Measurements from ENCODE around the gene PDZD2. TPM values are rescaled to one million over a fixed set of nuclear protein-coding genes. Genes with fewer than 3 reads are reported as not detected.

PDZD2 gene
- total and polyA plus RNA-seq, 2 experiments from 2014 or later, result 8.3 to 16.9 TPM

GRCh38 chr5:32058997-32059396, 420.1 kb downstream of the PDZD2 start:
- H3K4me1 ChIP-seq (ENCODE audit: insufficient read depth), result no peaks in the 10 kb centered on the region
- Mint-ChIP-seq H3K4me1 (no peaks in the 10 kb centered on the region), H3K27me3 (ENCODE audit: insufficient read depth, low read depth, poor library complexity) (peaks cover 5% of the 10 kb centered on the region), H3K27ac (no peak overlapping the region), H3K9me3 (no peaks in the 10 kb centered on the region), H3K36me3 (ENCODE audit: low read depth) (peaks cover 4% of the 10 kb centered on the region; the same call in 2 of the 3 replicates), H3K4me3 (no peak overlapping the region)
- no peak overlapping the region for H3K4me2 ChIP-seq
- H2AFZ ChIP-seq, result no peak overlapping the region
- H4K20me1 ChIP-seq (replicated peaks; ENCODE audit: insufficient read depth), result no peaks in the 10 kb centered on the region
- H3K27me3 ChIP-seq (ENCODE audit: insufficient read depth), result no peaks in the 10 kb centered on the region
- DNase-seq (ENCODE audit: low spot score) (no peak), ATAC-seq (no peak)
- H3F3A ChIP-seq (replicated peaks; ENCODE audit: low read depth), result no peaks in the 10 kb centered on the region
- no peak overlapping the region for H3K4me3 ChIP-seq
- TF ChIP-seq ZNF114 (CRISPR knock-in tag; IDR thresholded peaks at IDR 0.05) (no peak), CREB1 (CRISPR knock-in tag; IDR thresholded peaks at IDR 0.05; ENCODE audit: low read depth) (no peak), ETS1 (IDR thresholded peaks at IDR 0.05) (no peak), STAT1 (IDR thresholded peaks at IDR 0.05; ENCODE audit: unreplicated experiment) (no peak), EZH2 (IDR thresholded peaks at IDR 0.05; ENCODE audit: low read depth, unreplicated experiment) (no peak), POLR2AphosphoS5 (IDR thresholded peaks at IDR 0.05; ENCODE audit: low read depth) (no peak), JUNB (IDR thresholded peaks at IDR 0.05; ENCODE audit: unreplicated experiment) (no peak), CTCF (conservative IDR thresholded peaks at IDR 0.05; ENCODE audit: low read depth in 2 of 2) (no peak), NANOG (IDR thresholded peaks at IDR 0.05; ENCODE audit: borderline replicate concordance) (no peak), ZNF462 (CRISPR knock-in tag; IDR thresholded peaks at IDR 0.05) (no peak), EZH2phosphoT487 (IDR thresholded peaks at IDR 0.05; ENCODE audit: unreplicated experiment) (no peak), ZNF331 (CRISPR knock-in tag; IDR thresholded peaks at IDR 0.05; ENCODE audit: low read depth) (no peak)
- TF ChIP-seq, protein P1, sequence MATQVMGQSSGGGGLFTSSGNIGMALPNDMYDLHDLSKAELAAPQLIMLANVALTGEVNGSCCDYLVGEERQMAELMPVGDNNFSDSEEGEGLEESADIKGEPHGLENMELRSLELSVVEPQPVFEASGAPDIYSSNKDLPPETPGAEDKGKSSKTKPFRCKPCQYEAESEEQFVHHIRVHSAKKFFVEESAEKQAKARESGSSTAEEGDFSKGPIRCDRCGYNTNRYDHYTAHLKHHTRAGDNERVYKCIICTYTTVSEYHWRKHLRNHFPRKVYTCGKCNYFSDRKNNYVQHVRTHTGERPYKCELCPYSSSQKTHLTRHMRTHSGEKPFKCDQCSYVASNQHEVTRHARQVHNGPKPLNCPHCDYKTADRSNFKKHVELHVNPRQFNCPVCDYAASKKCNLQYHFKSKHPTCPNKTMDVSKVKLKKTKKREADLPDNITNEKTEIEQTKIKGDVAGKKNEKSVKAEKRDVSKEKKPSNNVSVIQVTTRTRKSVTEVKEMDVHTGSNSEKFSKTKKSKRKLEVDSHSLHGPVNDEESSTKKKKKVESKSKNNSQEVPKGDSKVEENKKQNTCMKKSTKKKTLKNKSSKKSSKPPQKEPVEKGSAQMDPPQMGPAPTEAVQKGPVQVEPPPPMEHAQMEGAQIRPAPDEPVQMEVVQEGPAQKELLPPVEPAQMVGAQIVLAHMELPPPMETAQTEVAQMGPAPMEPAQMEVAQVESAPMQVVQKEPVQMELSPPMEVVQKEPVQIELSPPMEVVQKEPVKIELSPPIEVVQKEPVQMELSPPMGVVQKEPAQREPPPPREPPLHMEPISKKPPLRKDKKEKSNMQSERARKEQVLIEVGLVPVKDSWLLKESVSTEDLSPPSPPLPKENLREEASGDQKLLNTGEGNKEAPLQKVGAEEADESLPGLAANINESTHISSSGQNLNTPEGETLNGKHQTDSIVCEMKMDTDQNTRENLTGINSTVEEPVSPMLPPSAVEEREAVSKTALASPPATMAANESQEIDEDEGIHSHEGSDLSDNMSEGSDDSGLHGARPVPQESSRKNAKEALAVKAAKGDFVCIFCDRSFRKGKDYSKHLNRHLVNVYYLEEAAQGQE (IDR thresholded peaks at IDR 0.05; ENCODE audit: unreplicated experiment), result no peak
- H3K36me3 ChIP-seq (ENCODE audit: insufficient read depth), result 0 out of 2 replicates have a peak, but pooled peaks cover 3% of the 10 kb centered on the region
- H3K79me2 ChIP-seq (replicated peaks; ENCODE audit: insufficient read depth), result no peaks in the 10 kb centered on the region
- 0 out of 2 replicates have a peak, but pooled peaks cover 6% of the 10 kb centered on the region for H3K9me2 ChIP-seq (ENCODE audit: insufficient read depth)
- H3K27ac ChIP-seq (ENCODE audit: low read depth), result no peak overlapping the region

All from GM23338 (cell line).